Measurements from ENCODE around the gene SLC12A5. TPM values are rescaled to one million over a fixed set of nuclear protein-coding genes. Genes with fewer than 3 reads are reported as not detected.

SLC12A5 gene
- total RNA-seq, 1 donor from 2014 or later: not detected

DNA sequence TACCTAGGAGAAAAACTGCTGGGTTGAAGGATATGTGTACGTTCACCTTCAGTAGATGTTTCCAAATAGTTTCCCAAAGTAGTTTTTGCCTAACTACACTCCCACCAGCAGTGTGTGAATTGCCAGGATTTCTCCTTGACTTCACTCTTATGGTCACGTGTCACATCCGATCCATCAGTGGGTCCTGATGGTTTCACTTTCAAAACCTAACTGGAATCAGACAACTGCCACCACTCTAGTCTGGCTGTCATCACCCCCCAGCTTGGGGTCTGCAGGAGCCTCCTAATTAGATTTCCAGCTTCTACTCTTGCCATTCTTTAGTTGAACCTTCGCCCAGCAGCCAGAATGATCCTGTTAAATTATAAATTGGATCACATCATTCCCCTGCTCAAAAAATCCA lies 8.5 kb upstream of the SLC12A5 start:
- no peaks in the 10 kb centered on the region for H3K27me3 ChIP-seq (ENCODE audit: control insufficient read depth, insufficient read depth, low read length)
- FAIRE-seq (no peak), DNase-seq (ENCODE audit: low read depth) (no peak)
- TF ChIP-seq, protein P1, sequence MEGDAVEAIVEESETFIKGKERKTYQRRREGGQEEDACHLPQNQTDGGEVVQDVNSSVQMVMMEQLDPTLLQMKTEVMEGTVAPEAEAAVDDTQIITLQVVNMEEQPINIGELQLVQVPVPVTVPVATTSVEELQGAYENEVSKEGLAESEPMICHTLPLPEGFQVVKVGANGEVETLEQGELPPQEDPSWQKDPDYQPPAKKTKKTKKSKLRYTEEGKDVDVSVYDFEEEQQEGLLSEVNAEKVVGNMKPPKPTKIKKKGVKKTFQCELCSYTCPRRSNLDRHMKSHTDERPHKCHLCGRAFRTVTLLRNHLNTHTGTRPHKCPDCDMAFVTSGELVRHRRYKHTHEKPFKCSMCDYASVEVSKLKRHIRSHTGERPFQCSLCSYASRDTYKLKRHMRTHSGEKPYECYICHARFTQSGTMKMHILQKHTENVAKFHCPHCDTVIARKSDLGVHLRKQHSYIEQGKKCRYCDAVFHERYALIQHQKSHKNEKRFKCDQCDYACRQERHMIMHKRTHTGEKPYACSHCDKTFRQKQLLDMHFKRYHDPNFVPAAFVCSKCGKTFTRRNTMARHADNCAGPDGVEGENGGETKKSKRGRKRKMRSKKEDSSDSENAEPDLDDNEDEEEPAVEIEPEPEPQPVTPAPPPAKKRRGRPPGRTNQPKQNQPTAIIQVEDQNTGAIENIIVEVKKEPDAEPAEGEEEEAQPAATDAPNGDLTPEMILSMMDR (IDR thresholded peaks at IDR 0.05; ENCODE audit: insufficient read depth, low read length, severe bottlenecking): no peak
- no peaks in the 10 kb centered on the region for H3K36me3 ChIP-seq (ENCODE audit: control insufficient read depth, insufficient read depth, low read length)
- no peak overlapping the region for H3K4me3 ChIP-seq (ENCODE audit: low read depth, low read length)

DNA sequence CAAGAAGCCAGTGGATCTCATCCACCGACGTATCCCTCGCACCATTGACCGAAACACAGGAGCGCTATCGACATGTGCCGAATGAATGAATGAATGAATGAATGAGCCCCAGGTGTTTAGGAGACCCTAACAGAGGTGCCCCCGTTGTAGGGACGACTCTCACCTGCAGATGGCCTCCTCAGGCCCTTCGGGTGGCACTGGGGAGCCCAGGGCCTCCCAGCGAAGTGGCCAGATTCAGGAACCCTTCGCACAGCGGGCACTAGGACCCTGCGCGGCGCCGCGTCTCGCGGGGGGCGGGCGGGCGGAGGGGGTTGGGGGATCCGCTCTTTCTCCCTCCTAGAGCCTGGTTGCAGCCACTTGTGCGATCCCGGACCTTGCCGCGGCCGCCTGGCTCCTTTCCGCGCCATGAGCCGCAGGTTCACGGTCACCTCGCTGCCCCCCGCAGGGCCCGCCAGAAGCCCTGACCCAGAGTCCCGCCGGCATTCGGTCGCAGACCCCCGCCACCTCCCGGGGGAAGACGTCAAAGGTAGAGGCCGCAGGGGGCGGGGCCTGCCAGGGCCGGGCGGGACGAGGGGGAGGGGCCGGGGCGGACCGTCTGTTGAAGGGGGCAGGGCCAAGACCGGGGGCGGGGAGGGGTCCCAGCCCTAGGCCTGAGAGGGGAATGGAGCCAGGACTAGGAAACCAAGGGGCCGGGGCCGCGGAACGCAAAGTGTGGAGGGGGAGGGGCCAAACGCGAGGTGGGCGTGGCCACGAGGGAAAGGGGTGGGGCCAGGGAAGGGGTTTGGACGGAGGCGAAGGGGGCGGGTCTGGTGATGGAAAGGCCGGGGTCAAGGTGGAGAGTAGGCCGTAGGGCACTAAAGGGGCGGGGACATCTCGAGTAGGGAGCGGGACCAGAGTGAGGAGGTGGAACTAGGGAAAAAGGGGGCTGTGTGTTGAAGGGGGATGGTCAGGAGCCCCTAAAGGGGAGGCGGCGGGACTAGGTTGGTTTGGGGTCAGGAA lies 7.4 kb upstream of the SLC12A5 start:
- Histone ChIP-seq H3K36me3 (ENCODE audit: control insufficient read depth, insufficient read depth, low read length) (no peaks in the 10 kb centered on the region), H3K27me3 (ENCODE audit: control insufficient read depth, insufficient read depth, low read length) (no peaks in the 10 kb centered on the region), H3K4me3 (ENCODE audit: low read depth, low read length) (peak overlapping the region; percentile 33)
- DNase-seq (ENCODE audit: low read depth) (no peak), FAIRE-seq (no peak)
- TF ChIP-seq, protein P1 (IDR thresholded peaks at IDR 0.05; ENCODE audit: insufficient read depth, low read length, severe bottlenecking): no peak

DNA sequence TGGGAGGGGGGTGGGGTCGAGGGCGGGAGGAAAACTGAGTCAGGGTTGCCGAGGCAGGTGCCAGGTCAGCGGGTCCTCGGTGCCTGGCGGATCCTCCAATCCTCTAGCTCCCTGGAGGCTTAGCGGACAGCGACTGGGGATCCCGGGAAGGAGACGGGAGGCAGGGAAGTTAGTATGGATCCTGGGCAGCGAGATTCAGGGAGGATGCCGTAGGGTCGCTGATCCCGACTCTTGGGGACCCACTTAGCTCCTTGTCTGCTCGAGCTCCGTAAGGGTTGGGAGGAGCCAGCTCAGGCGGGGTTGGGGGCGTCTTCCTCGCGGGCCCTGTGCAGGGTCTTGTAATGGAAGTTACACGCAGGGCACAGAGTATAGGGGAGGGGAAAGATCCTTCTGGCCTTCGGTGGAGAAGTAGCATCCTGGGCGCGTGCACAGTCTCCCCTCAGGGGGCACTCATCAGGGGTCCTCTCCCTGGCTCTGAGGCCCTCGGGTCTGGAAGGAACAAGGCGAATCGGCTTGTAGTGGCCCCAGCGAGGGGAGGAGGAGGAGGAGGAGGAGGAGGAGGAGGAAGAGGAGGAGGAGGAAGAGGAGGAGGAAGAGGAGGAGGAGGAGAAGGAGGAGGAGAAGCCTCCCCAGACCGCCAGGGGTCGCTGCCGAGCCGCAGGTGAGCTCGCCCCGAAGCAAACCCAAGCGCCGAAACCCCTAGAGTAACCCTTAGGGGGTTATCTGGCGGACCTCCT lies 6.4 kb upstream of the SLC12A5 start:
- FAIRE-seq (no peak), DNase-seq (ENCODE audit: low read depth) (no peak)
- no peak overlapping the region for H3K4me3 ChIP-seq (ENCODE audit: low read depth, low read length)
- TF ChIP-seq, protein P1 (IDR thresholded peaks at IDR 0.05; ENCODE audit: insufficient read depth, low read length, severe bottlenecking): peak; percentile 82
- H3K27me3 ChIP-seq (ENCODE audit: control insufficient read depth, insufficient read depth, low read length): peaks cover 5% of the 10 kb centered on the region
- H3K36me3 ChIP-seq (ENCODE audit: control insufficient read depth, insufficient read depth, low read length): no peaks in the 10 kb centered on the region

DNA sequence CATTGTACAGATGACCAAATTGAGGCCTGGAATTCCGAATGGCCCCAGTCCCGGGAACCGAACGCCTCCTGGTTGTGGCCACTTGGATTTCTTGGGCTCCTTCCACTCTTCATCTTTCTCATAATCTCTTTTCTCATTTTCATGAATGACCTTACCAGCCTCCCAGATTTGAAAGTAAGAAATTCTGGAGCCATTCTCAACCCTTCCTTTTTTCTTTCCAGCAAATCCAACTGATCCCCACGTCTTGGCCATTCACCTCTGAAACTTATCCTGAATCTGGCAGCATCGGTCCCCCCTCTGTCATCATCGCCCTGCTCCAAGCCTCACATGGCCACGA lies 5.9 kb upstream of the SLC12A5 start:
- no peak overlapping the region for H3K4me3 ChIP-seq (ENCODE audit: low read depth, low read length)
- TF ChIP-seq, protein P1 (IDR thresholded peaks at IDR 0.05; ENCODE audit: insufficient read depth, low read length, severe bottlenecking): no peak
- DNase-seq (ENCODE audit: low read depth): no peak
- no peak for FAIRE-seq
- H3K36me3 ChIP-seq (ENCODE audit: control insufficient read depth, insufficient read depth, low read length): no peaks in the 10 kb centered on the region
- peaks cover 7% of the 10 kb centered on the region for H3K27me3 ChIP-seq (ENCODE audit: control insufficient read depth, insufficient read depth, low read length)

DNA sequence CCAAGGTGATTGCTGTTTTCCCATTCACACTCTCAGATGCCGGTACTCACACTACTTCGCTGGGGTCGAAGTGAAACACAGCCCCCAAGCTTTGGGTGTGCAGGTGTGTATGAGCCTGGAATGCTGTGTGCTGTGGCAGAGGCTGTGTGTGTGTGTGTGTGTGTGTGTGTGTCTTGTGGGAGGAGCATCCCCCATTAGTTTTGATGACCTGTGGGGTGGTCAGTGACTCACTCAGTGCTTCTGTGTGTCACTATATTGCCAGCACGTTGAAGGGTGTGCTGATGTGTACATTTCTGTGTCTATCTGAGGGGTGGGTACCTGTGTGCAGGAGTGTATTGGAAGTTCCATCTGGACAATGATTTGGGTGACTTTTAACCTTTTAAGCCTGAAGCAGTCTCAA lies 5.0 kb upstream of the SLC12A5 start:
- H3K27me3 ChIP-seq (ENCODE audit: control insufficient read depth, insufficient read depth, low read length): peaks cover 9% of the 10 kb centered on the region
- DNase-seq (ENCODE audit: low read depth) (peak; percentile 44), FAIRE-seq (no peak)
- H3K36me3 ChIP-seq (ENCODE audit: control insufficient read depth, insufficient read depth, low read length): no peaks in the 10 kb centered on the region
- TF ChIP-seq, protein P1 (IDR thresholded peaks at IDR 0.05; ENCODE audit: insufficient read depth, low read length, severe bottlenecking): no peak
- H3K4me3 ChIP-seq (ENCODE audit: low read depth, low read length): no peak overlapping the region

Measured in bronchial epithelial cell (primary cell).